GM23338 (cell line): Measurements from ENCODE around the gene GIMAP6.

Source experiments
- CREB1 ChIP-seq: fragments of 250-450 bp; sonication (Bioruptor Pico); IDR thresholded peaks from 2 replicates; pipeline ENCODE4 v1.5.0; 2020; ENCODE audit warnings: low read depth, mild to moderate bottlenecking, moderate library complexity
- POLR2AphosphoS5 ChIP-seq: IDR thresholded peaks from 2 replicates; pipeline ENCODE4 v1.6.1; 2016; ENCODE audit warnings: antibody characterized with exemption, low read depth
- TF ChIP-seq, protein P1 (sequence below), 2 experiments: fragments of 200-600 bp in 1 of 2; sonication (generic) in 1 of 2; conservative IDR thresholded peaks; 2 replicates each; pipeline versions ENCODE4 v1.5.1 to v1.6.1; 2016 to 2017; ENCODE audit warnings: antibody characterized with exemption in 2 of 2, low read depth in 2 of 2, mild to moderate bottlenecking in 2 of 2, moderate library complexity in 1 of 2

GRCh38 chr7:150586785-150587152 is 45.4 kb downstream of the GIMAP6 start:
- TF ChIP-seq, protein P1, sequence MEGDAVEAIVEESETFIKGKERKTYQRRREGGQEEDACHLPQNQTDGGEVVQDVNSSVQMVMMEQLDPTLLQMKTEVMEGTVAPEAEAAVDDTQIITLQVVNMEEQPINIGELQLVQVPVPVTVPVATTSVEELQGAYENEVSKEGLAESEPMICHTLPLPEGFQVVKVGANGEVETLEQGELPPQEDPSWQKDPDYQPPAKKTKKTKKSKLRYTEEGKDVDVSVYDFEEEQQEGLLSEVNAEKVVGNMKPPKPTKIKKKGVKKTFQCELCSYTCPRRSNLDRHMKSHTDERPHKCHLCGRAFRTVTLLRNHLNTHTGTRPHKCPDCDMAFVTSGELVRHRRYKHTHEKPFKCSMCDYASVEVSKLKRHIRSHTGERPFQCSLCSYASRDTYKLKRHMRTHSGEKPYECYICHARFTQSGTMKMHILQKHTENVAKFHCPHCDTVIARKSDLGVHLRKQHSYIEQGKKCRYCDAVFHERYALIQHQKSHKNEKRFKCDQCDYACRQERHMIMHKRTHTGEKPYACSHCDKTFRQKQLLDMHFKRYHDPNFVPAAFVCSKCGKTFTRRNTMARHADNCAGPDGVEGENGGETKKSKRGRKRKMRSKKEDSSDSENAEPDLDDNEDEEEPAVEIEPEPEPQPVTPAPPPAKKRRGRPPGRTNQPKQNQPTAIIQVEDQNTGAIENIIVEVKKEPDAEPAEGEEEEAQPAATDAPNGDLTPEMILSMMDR (conservative IDR thresholded peaks at IDR 0.05; ENCODE audit: low read depth in 2 of 2): no peak
- TF ChIP-seq POLR2AphosphoS5 (no peak), CREB1 (CRISPR knock-in tag) (no peak)
